SH-SY5Y (cell line): ENCODE results near the gene PROSER3.

Experiments used
- GATA2 ChIP-seq: IDR thresholded peaks from 2 replicates; pipeline ENCODE4 v1.6.1; 2011; ENCODE audit warnings: mild to moderate bottlenecking, low read depth, low read length
- GATA3 ChIP-seq: IDR thresholded peaks from 2 replicates; pipeline ENCODE4 v1.6.1; 2011; ENCODE audit warnings: low read depth, mild to moderate bottlenecking, low read length, moderate library complexity

PROSER3 gene

GRCh38 chr19:35748106-35749020, 9.6 kb upstream of the PROSER3 start, which contains the start of gene LIN37:
Gene LIN37, plus strand, starts transcription at chr19:35748576. Its CDS starts 149 bp downstream, at chr19:35748725.
- TF ChIP-seq GATA3 (no peak), GATA2 (no peak)

- TF ChIP-seq GATA3 (no peak), GATA2 (no peak)
Observed at GRCh38 chr19:35750167-35750566, 7.8 kb upstream of the PROSER3 start.

- TF ChIP-seq GATA3 (no peak), GATA2 (no peak)
Observed at GRCh38 chr19:35751839-35752745, 5.9 kb upstream of the PROSER3 start.

- TF ChIP-seq GATA3 (no peak), GATA2 (no peak)
Observed at GRCh38 chr19:35752746-35753350, 5.1 kb upstream of the PROSER3 start.

- no peak for TF ChIP-seq GATA3
- no peak for TF ChIP-seq GATA2
Observed at GRCh38 chr19:35753634-35754369, 4.2 kb upstream of the PROSER3 start.

- TF ChIP-seq GATA3 = no peak
Observed at GRCh38 chr19:35754370-35755130, 3.4 kb upstream of the PROSER3 start.

GRCh38 chr19:35755131-35755549, 2.8 kb upstream of the PROSER3 start:
- no peak for TF ChIP-seq GATA3
- no peak for TF ChIP-seq GATA2

- TF ChIP-seq GATA2 (no peak), GATA3 (no peak)
Observed at GRCh38 chr19:35755550-35756376, 2.2 kb upstream of the PROSER3 start.

- no peak for TF ChIP-seq GATA2
Observed at GRCh38 chr19:35756377-35757230, 1.4 kb upstream of the PROSER3 start, which contains the start of gene HSPB6. Gene HSPB6, minus strand, starts transcription at chr19:35757029. Its CDS starts 21 bp downstream, at chr19:35757008.

GRCh38 chr19:35757231-35757748, 686 bp upstream of the PROSER3 start:
- no peak for TF ChIP-seq GATA2
- no peak for TF ChIP-seq GATA3

- no peak for TF ChIP-seq GATA2
- TF ChIP-seq GATA3 = no peak
Observed at GRCh38 chr19:35759697-35760096, 1.7 kb downstream of the PROSER3 start.
